ENCODE results near the gene SEC31A.
"Not testable (repeated sequence)": the region's sequence is repeated elsewhere in the genome, so short reads cannot be mapped to it uniquely, and the experiment has no call there.

SEC31A gene

GRCh38 chr4:82890901-82891706 lies at the start of gene SEC31A:
SEC31A (minus strand) TSS chr4:82891153; CDS start chr4:82881936, 9,217 bp downstream.
- peak; percentile 84 to 94 for DNase-seq

GRCh38 chr4:82939414-82939813 lies 48.5 kb upstream of the SEC31A start:
- DNase-seq: no peak

- DNase-seq: no peak
Measured at GRCh38 chr4:82934441-82934840, 43.5 kb upstream of the SEC31A start.

- DNase-seq: no peak
Measured at GRCh38 chr4:82930848-82931755, 40.1 kb upstream of the SEC31A start.

GRCh38 chr4:82921795-82922194 lies 30.8 kb upstream of the SEC31A start:
- no peak for DNase-seq

GRCh38 chr4:82919386-82919785 lies 28.4 kb upstream of the SEC31A start:
- no peak for DNase-seq

GRCh38 chr4:82918091-82918490 lies 27.1 kb upstream of the SEC31A start:
- DNase-seq: no peak

GRCh38 chr4:82913968-82914367 lies 23.0 kb upstream of the SEC31A start:
- DNase-seq: not testable (repeated sequence)

- no peak for DNase-seq
Measured at GRCh38 chr4:82913305-82913704, 22.4 kb upstream of the SEC31A start.

- no peak for DNase-seq
Measured at GRCh38 chr4:82909326-82909725, 18.4 kb upstream of the SEC31A start.

- DNase-seq: no peak
Measured at GRCh38 chr4:82906469-82906868, 15.5 kb upstream of the SEC31A start.

GRCh38 chr4:82905205-82905604 lies 14.3 kb upstream of the SEC31A start:
- no peak for DNase-seq

- DNase-seq: no peak
Measured at GRCh38 chr4:82903737-82904136, 12.8 kb upstream of the SEC31A start.

- DNase-seq: no peak
Measured at GRCh38 chr4:82901183-82901718, 10.3 kb upstream of the SEC31A start.

GRCh38 chr4:82900411-82901182 lies 9.6 kb upstream of the SEC31A start, which contains the start of gene THAP9:
THAP9 (plus strand) TSS chr4:82900735; CDS start chr4:82900803, 68 bp downstream.
- DNase-seq: peak; percentile 98

GRCh38 chr4:82900066-82900410 lies 9.1 kb upstream of the SEC31A start:
- DNase-seq: peak in 1 of 2 experiments; percentile 45

GRCh38 chr4:82899374-82900065 lies 8.6 kb upstream of the SEC31A start:
- DNase-seq: peak in 1 of 2 experiments; percentile 4

GRCh38 chr4:82898322-82899243 lies 7.6 kb upstream of the SEC31A start:
- DNase-seq: peak in 1 of 2 experiments; percentile 21

GRCh38 chr4:82896755-82897154 lies 5.8 kb upstream of the SEC31A start:
- no peak for DNase-seq

- DNase-seq: no peak
Measured at GRCh38 chr4:82893942-82894341, 3.0 kb upstream of the SEC31A start.

- DNase-seq: no peak
Measured at GRCh38 chr4:82892467-82892802, 1.5 kb upstream of the SEC31A start.
